ENCODE results near the gene CLPSL2. TPM values are rescaled to one million over a fixed set of nuclear protein-coding genes. Genes with fewer than 3 reads are reported as not detected.

The CLPSL2 gene
- total and polyA plus RNA-seq, 2 donors (not counting 1 experiment from before 2014, with no cell fraction given): not detected

DNA sequence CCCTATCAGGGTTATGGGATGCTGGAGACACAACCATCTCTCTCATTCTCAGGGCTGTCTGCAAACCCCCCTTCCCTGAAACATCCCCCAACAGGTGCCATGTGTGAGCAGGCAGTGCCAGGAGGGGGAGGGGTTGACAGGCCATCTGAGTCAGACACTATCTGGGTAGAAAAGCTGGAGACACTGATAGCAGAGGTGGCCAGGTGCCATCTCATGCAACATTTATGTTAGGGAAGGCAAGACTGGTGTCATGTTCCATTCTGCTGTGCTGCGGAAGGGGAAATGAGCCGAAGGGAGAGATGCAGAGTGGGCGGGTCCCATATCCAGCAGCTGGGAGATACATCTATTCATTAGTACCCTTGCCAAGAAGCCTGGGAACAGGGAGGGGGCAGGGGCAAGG lies 32.3 kb downstream of the CLPSL2 start:
- Histone ChIP-seq H4K20me1 (ENCODE audit: control insufficient read depth, insufficient read depth, low read length, poor library complexity, severe bottlenecking) (no peaks in the 10 kb centered on the region), H3K4me2 (replicated peaks; ENCODE audit: low read depth, low read length, poor library complexity, severe bottlenecking) (no peak overlapping the region), H3K9ac (ENCODE audit: low read length) (no peak overlapping the region), H3K36me3 (replicated peaks in 1 of 2; ENCODE audit: control extremely low read depth in 1 of 2, control insufficient read depth in 1 of 2, extremely low read depth in 1 of 2, insufficient read depth in 2 of 2, low read length in 1 of 2) (no peaks in the 10 kb centered on the region), H3K9me3 (ENCODE audit: control extremely low read depth in 1 of 3, control insufficient read depth in 2 of 3, insufficient read depth in 1 of 3, low read length in 2 of 3) (peaks cover 0 to 18% (median 0%) of the 10 kb centered on the region in 3 donors), H3K27me3 (replicated peaks in 1 of 4; ENCODE audit: control extremely low read depth in 1 of 4, control insufficient read depth in 3 of 4, insufficient read depth in 4 of 4, low read length in 3 of 4) (peaks cover 0 to 31% (median 1%) of the 10 kb centered on the region in 4 experiments), H3K79me2 (ENCODE audit: control insufficient read depth, insufficient read depth, low read length) (no peaks in the 10 kb centered on the region), H3K27ac (ENCODE audit: low read length in 2 of 2) (no peak overlapping the region), H2AFZ (ENCODE audit: insufficient read depth, low read depth, low read length, poor library complexity, severe bottlenecking) (no peak overlapping the region), H3K4me1 (ENCODE audit: control insufficient read depth in 2 of 2, insufficient read depth in 2 of 2, low read length in 2 of 2) (peaks cover 0 to 5% of the 10 kb centered on the region in 2 donors), H3K4me3 (ENCODE audit: control extremely low read depth in 1 of 5, extremely low read depth in 1 of 5, insufficient read depth in 1 of 5, low read depth in 2 of 5, low read length in 4 of 5) (no peak overlapping the region)
- peaks cover 4% of the 10 kb centered on the region for H3K4me1 Mint-ChIP-seq
- ATAC-seq (ENCODE audit: low read depth): no peak
- TF ChIP-seq EZH2 (IDR thresholded peaks at IDR 0.05; ENCODE audit: borderline replicate concordance, insufficient read depth, low read depth, low read length, poor library complexity, severe bottlenecking): no peak
- TF ChIP-seq CTCF (IDR thresholded peaks at IDR 0.05): no peak
- DNase-seq: no peak
- intact Hi-C loops (cut with micrococcal nuclease): no loop called here
- H3K4me3 Mint-ChIP-seq: no peak overlapping the region
- H3K9me3 Mint-ChIP-seq (ENCODE audit: insufficient read depth): no peaks in the 10 kb centered on the region
- POLR2A ChIA-PET: no interaction called here
- H3K27me3 Mint-ChIP-seq: peaks cover 36% of the 10 kb centered on the region
- CTCF ChIA-PET: no interaction called here
- H3K27ac Mint-ChIP-seq: no peak overlapping the region
- WGBS (ENCODE audit: insufficient coverage): no CpG with 5 or more reads among the region's 3 CpGs

GRCh38 chr6:35809809-35810208 lies 33.4 kb downstream of the CLPSL2 start:
- Mint-ChIP-seq H3K4me3 (no peak overlapping the region), H3K9me3 (ENCODE audit: insufficient read depth) (no peaks in the 10 kb centered on the region), H3K27me3 (peaks cover 34% of the 10 kb centered on the region), H3K27ac (no peak overlapping the region), H3K4me1 (peaks cover 3% of the 10 kb centered on the region)
- H3K27ac ChIP-seq (ENCODE audit: low read length in 2 of 2): no peak overlapping the region
- H3K4me1 ChIP-seq (ENCODE audit: control insufficient read depth in 2 of 2, insufficient read depth in 2 of 2, low read length in 2 of 2): peaks cover 0 to 5% of the 10 kb centered on the region in 2 donors
- H3K79me2 ChIP-seq (ENCODE audit: control insufficient read depth, insufficient read depth, low read length): no peaks in the 10 kb centered on the region
- intact Hi-C loops (cut with micrococcal nuclease): no loop called here
- H2AFZ ChIP-seq (ENCODE audit: insufficient read depth, low read depth, low read length, poor library complexity, severe bottlenecking): no peak overlapping the region
- no peak for DNase-seq
- peaks cover 0 to 19% (median 0%) of the 10 kb centered on the region in 3 donors for H3K9me3 ChIP-seq (ENCODE audit: control extremely low read depth in 1 of 3, control insufficient read depth in 2 of 3, insufficient read depth in 1 of 3, low read length in 2 of 3)
- POLR2A ChIA-PET: no interaction called here
- ATAC-seq (ENCODE audit: low read depth): no peak
- no peaks in the 10 kb centered on the region for H3K36me3 ChIP-seq (replicated peaks in 1 of 2; ENCODE audit: control extremely low read depth in 1 of 2, control insufficient read depth in 1 of 2, extremely low read depth in 1 of 2, insufficient read depth in 2 of 2, low read length in 1 of 2)
- no peak overlapping the region for H3K4me3 ChIP-seq (ENCODE audit: control extremely low read depth in 1 of 5, extremely low read depth in 1 of 5, insufficient read depth in 1 of 5, low read depth in 2 of 5, low read length in 4 of 5)
- WGBS (ENCODE audit: insufficient coverage): 100% methylated on average over 1 of the region's 5 CpGs
- no peak for TF ChIP-seq CTCF (IDR thresholded peaks at IDR 0.05)
- TF ChIP-seq EZH2 (IDR thresholded peaks at IDR 0.05; ENCODE audit: borderline replicate concordance, insufficient read depth, low read depth, low read length, poor library complexity, severe bottlenecking): no peak
- H4K20me1 ChIP-seq (ENCODE audit: control insufficient read depth, insufficient read depth, low read length, poor library complexity, severe bottlenecking): no peaks in the 10 kb centered on the region
- CTCF ChIA-PET: no interaction called here
- peaks cover 0 to 34% (median 1%) of the 10 kb centered on the region in 4 experiments for H3K27me3 ChIP-seq (replicated peaks in 1 of 4; ENCODE audit: control extremely low read depth in 1 of 4, control insufficient read depth in 3 of 4, insufficient read depth in 4 of 4, low read length in 3 of 4)
- H3K9ac ChIP-seq (ENCODE audit: low read length): no peak overlapping the region
- H3K4me2 ChIP-seq (replicated peaks; ENCODE audit: low read depth, low read length, poor library complexity, severe bottlenecking): no peak overlapping the region
